Duodenal mucosa (tissue), 2 donors: ENCODE measurements around the gene KCNB1.

Experiments used
- H3K27ac ChIP-seq: one replicate; pipeline ENCODE4 v1.7.0; 2013; ENCODE audit warnings: low read depth, low read length
- H3K27me3 ChIP-seq, 2 donors: one replicate each; pipeline ENCODE4 v1.7.0; 2013; ENCODE audit warnings: low read length in 2 of 2, control low read depth in 1 of 2; ENCODE audit not compliant: insufficient read depth in 2 of 2, control insufficient read depth in 1 of 2
- H3K36me3 ChIP-seq, 2 donors: one replicate each; pipeline ENCODE4 v1.7.0; 2013; ENCODE audit warnings: low read length in 2 of 2, control low read depth in 1 of 2; ENCODE audit not compliant: insufficient read depth in 2 of 2, control insufficient read depth in 1 of 2
- H3K4me1 ChIP-seq, 2 donors: one replicate each; pipeline ENCODE4 v1.7.0; 2013; ENCODE audit warnings: low read length in 2 of 2, control low read depth in 1 of 2; ENCODE audit not compliant: insufficient read depth in 2 of 2, control insufficient read depth in 1 of 2
- H3K4me3 ChIP-seq, 2 donors: one replicate each; pipeline ENCODE4 v1.7.0; 2013; ENCODE audit warnings: low read length in 2 of 2, low read depth in 1 of 2
- H3K9ac ChIP-seq, 2 donors: one replicate each; pipeline ENCODE4 v1.7.0; 2013; ENCODE audit warnings: low read length in 2 of 2, low read depth in 1 of 2
- H3K9me3 ChIP-seq, 2 donors: one replicate each; pipeline ENCODE4 v1.7.0; 2013; ENCODE audit warnings: low read length in 2 of 2, control low read depth in 1 of 2; ENCODE audit not compliant: control insufficient read depth in 1 of 2

Gene KCNB1

GRCh38 chr20:49396230-49396629 is 86.2 kb downstream of the KCNB1 start:
- H3K27ac ChIP-seq, result no peak overlapping the region
- no peaks in the 10 kb centered on the region for H3K27me3 ChIP-seq
- H3K4me1 ChIP-seq, result peaks cover 0 to 8% of the 10 kb centered on the region in 2 donors

DNA sequence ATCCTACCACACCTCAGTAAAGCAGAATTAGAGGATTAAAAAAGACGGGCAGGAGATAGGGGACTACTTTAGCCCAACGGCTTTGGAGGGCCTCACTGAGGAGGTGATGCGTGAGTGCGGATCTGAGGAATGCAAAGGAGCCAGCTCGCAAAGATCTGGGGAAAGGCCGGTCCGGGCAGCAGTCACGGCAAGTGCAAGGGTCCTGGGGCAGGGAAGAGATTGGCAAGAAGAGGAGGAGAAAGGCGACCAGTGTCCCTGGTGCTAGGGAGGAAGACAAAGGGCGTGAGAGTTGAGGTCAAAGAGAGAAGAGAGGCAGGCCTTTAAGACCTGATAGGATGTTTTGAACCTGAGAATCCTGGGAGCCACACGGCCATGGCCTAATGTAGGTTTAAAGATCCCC is 86.8 kb downstream of the KCNB1 start:
- H3K36me3 ChIP-seq, result no peaks in the 10 kb centered on the region
- H3K4me1 ChIP-seq, result peaks cover 0 to 8% of the 10 kb centered on the region in 2 donors
- no peaks in the 10 kb centered on the region for H3K9me3 ChIP-seq
- H3K4me3 ChIP-seq, result no peak overlapping the region
- H3K27ac ChIP-seq, result no peak overlapping the region
- H3K27me3 ChIP-seq, result no peaks in the 10 kb centered on the region
- H3K9ac ChIP-seq, result no peak overlapping the region

More at GRCh38 chr20:49396230-49396629, 86.2 kb downstream of the KCNB1 start:
- no peaks in the 10 kb centered on the region for H3K36me3 ChIP-seq
- no peak overlapping the region for H3K4me3 ChIP-seq
- H3K9ac ChIP-seq, result no peak overlapping the region
- no peaks in the 10 kb centered on the region for H3K9me3 ChIP-seq

GRCh38 chr20:49395183-49395582 is 87.3 kb downstream of the KCNB1 start:
- no peak overlapping the region for H3K4me3 ChIP-seq
- no peaks in the 10 kb centered on the region for H3K36me3 ChIP-seq
- H3K4me1 ChIP-seq, result peaks cover 0 to 3% of the 10 kb centered on the region in 2 donors
- H3K27ac ChIP-seq, result no peak overlapping the region
- H3K27me3 ChIP-seq, result no peaks in the 10 kb centered on the region
- H3K9ac ChIP-seq, result no peak overlapping the region
- no peaks in the 10 kb centered on the region for H3K9me3 ChIP-seq

DNA sequence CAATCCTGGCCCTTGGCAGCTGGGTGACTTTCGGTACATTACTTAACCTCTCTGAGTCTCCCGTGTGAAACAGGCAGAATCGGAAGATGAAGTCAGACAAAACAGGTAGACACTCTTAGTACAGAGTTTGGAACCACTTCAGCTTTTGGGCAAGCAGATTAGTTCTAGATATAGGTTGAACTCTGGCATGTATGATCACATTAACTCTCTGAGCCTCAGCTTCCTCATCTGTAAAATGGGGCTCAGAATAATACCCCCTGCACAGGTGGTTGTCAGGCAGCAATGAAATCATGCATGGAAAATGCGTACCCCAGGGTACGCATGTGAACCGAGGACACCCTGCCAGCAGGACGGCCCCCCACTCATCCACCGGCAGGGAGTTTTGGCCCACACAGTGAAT is 87.7 kb downstream of the KCNB1 start:
- Histone ChIP-seq H3K4me1 (no peaks in the 10 kb centered on the region), H3K36me3 (no peaks in the 10 kb centered on the region), H3K27me3 (no peaks in the 10 kb centered on the region), H3K27ac (no peak overlapping the region), H3K9me3 (no peaks in the 10 kb centered on the region), H3K4me3 (no peak overlapping the region), H3K9ac (no peak overlapping the region)

- Histone ChIP-seq H3K9ac (no peak overlapping the region), H3K36me3 (no peaks in the 10 kb centered on the region), H3K4me1 (no peaks in the 10 kb centered on the region), H3K4me3 (no peak overlapping the region), H3K9me3 (no peaks in the 10 kb centered on the region), H3K27me3 (no peaks in the 10 kb centered on the region), H3K27ac (no peak overlapping the region)
Observed at GRCh38 chr20:49394264-49394663, 88.2 kb downstream of the KCNB1 start.

DNA sequence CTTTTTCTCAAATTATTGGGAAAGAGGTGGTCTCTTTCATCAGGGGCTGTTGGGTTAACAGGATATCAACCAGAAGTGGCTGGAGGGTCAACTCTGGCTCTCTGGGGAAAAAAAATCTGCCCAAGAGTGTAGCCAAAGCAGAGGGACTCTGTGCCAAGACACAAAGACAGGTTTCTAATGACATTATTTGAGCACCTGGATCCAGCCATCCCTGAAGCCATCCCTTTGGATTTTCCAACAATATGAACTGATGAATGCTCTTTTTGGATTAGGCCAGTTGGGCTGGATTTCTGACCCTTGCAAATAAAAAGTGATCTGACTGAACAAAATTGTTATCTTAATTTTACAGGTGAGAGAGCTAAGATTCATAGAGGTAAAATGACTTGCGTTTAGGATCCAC is 88.7 kb downstream of the KCNB1 start:
- Histone ChIP-seq H3K36me3 (no peaks in the 10 kb centered on the region), H3K9ac (no peak overlapping the region), H3K9me3 (no peaks in the 10 kb centered on the region), H3K4me1 (no peaks in the 10 kb centered on the region), H3K27me3 (no peaks in the 10 kb centered on the region), H3K27ac (no peak overlapping the region), H3K4me3 (no peak overlapping the region)

- H3K4me3 ChIP-seq, result no peak overlapping the region
- H3K27ac ChIP-seq, result no peak overlapping the region
- H3K9ac ChIP-seq, result no peak overlapping the region
- H3K9me3 ChIP-seq, result no peaks in the 10 kb centered on the region
- no peaks in the 10 kb centered on the region for H3K36me3 ChIP-seq
- no peaks in the 10 kb centered on the region for H3K4me1 ChIP-seq
- no peaks in the 10 kb centered on the region for H3K27me3 ChIP-seq
Observed at GRCh38 chr20:49392745-49393144, 89.7 kb downstream of the KCNB1 start.

DNA sequence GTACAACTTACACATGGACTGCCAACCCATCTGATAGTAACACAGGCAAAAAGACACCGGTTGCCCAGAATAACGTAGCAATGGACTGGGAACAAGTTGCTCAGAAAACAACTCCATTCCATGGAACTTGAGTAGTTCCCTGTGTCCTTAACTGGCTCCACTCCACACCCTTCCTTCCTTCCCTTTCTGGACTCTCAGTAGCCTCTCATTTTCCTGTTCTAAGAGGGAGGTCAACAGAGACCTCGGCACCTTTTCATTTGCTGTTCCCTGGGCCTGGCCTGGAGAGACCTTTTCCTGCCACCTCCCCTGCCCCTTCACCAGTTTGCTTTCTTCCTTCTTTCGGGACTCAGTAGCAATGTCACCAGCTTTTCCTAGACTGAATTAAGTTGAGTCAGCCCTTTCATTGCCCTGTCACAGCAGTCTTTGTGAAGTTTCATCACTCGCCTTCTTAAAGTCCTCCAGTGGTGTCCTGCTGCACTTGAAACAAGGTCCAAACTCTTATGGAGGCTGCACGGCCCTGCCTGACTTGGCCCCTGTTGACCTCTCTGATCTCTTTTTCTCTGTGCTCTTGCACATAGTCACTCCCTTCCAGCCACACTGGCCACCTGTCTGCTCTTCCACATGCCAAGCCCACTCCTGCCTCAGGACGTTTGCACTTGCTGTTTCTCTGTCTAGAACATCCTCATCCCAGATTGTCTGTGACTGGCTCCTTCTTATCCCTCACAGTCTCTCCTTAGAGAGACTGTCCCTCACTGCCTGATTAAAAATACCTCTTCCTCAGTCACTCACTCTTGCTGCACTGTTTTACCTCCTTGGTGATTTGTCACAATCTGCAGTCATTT is 90.8 kb downstream of the KCNB1 start:
- H3K27ac ChIP-seq, result no peak overlapping the region
- no peak overlapping the region for H3K4me3 ChIP-seq

GRCh38 chr20:49389854-49390253 is 92.6 kb downstream of the KCNB1 start:
- Histone ChIP-seq H3K36me3 (no peaks in the 10 kb centered on the region), H3K9me3 (no peaks in the 10 kb centered on the region), H3K4me1 (no peaks in the 10 kb centered on the region), H3K4me3 (no peak overlapping the region), H3K9ac (no peak overlapping the region), H3K27ac (no peak overlapping the region), H3K27me3 (no peaks in the 10 kb centered on the region)

More for the DNA sequence above, 90.8 kb downstream of the KCNB1 start:
- Histone ChIP-seq H3K9me3 (no peaks in the 10 kb centered on the region), H3K27me3 (no peaks in the 10 kb centered on the region), H3K4me1 (no peaks in the 10 kb centered on the region), H3K36me3 (no peaks in the 10 kb centered on the region), H3K9ac (no peak overlapping the region)

DNA sequence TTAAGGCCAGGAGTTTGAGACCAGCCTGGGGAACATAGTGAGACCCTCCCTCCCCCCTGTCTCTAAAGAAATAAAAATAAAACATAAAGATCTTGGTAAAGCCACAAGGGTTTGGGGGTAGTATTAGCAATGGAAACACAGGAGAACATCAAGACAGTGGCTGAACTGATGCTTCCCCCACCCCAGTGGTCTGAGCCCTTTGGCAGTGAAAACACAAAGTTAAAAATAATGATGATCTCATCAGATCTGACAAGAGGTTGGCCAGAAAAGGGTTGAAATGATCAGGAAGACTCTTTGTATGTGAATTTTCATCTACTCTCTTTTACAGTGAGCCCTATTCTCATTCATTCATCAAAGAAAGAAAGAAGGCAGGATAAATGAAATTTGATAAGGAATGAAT is 93.7 kb downstream of the KCNB1 start:
- H3K36me3 ChIP-seq, result no peaks in the 10 kb centered on the region
- H3K4me1 ChIP-seq, result no peaks in the 10 kb centered on the region
- no peak overlapping the region for H3K27ac ChIP-seq
- no peak overlapping the region for H3K4me3 ChIP-seq
- no peaks in the 10 kb centered on the region for H3K9me3 ChIP-seq
- H3K27me3 ChIP-seq, result no peaks in the 10 kb centered on the region
- no peak overlapping the region for H3K9ac ChIP-seq
